Neural progenitor cell (in vitro differentiated cells): ENCODE results near the gene NR4A1.

Experiments
- CTCF ChIP-seq: fragments of 200-600 bp; sonication (generic); IDR thresholded peaks from 2 replicates; pipeline ENCODE4 v1.5.1; 2017; ENCODE audit warnings: antibody characterized with exemption, mild to moderate bottlenecking
- EZH2 ChIP-seq: fragments of 200-600 bp; sonication (generic); IDR thresholded peaks from 2 replicates; pipeline ENCODE4 v1.6.1; 2017; ENCODE audit warnings: antibody characterized with exemption, mild to moderate bottlenecking, moderate library complexity
- EZH2phosphoT487 ChIP-seq: fragments of 200-600 bp; sonication (generic); IDR thresholded peaks from 2 replicates; pipeline ENCODE4 v1.6.1; 2017; ENCODE audit warnings: antibody characterized with exemption

- TF ChIP-seq CTCF (no peak), EZH2 (no peak), EZH2phosphoT487 (no peak)
Measured at GRCh38 chr12:52060498-52061177, 9.4 kb downstream of the NR4A1 start.
